HG03571 (cell line): Measurements from ENCODE around the gene NFIL3.
"Not testable (repeated sequence)": the region's sequence is repeated elsewhere in the genome, so short reads cannot be mapped to it uniquely, and the experiment has no call there.

Experiments used
- ATAC-seq: cut with Tn5 transposase; IDR thresholded peaks from one replicate; pipeline ENCODE4 v1.9.1; 2021; ENCODE audit not compliant: unreplicated experiment

NFIL3 gene

DNA sequence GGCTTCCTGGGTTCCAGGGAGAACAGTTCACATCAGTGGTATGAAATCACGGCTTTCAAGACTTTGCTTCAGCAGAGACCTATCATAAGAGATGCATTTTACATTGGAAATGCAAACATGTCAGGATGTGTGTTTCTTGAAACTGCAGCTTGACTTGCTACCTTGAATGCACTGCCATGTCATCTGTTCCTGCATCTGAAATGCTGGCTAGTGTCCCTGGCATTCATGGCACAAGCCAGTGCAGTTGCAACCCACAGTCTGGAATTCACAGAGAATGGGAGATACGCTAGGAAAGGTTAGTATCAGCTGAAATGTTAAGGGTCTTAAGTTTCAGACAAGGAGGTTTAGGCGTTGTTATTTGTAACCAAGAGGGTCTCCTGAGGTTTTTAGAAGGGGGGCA lies 24.7 kb downstream of the NFIL3 start:
- no peak for ATAC-seq

GRCh38 chr9:91395553-91396471 lies 27.8 kb downstream of the NFIL3 start:
- ATAC-seq: no peak

GRCh38 chr9:91395106-91395552 lies 28.5 kb downstream of the NFIL3 start:
- no peak for ATAC-seq

- ATAC-seq: no peak
Measured at GRCh38 chr9:91393826-91394225, 29.8 kb downstream of the NFIL3 start.

DNA sequence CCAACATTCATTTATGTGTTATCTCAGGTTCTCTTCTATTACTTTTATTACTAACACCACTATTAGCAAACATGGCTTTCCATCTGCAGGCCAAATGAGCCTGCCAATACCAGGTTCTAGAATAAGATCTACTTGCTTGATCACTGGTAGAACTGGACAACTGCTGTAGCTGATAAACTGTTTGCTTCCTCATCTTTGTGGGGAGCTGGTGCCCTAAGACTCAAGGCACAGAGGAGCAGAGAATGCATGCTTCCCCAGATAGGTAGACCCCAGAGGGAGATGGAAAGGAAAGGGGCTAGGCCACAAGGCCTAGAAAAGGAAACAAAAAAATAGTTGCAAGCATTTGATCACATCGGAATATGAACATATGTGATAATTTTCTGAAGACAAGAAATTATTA lies 31.2 kb downstream of the NFIL3 start:
- no peak for ATAC-seq

DNA sequence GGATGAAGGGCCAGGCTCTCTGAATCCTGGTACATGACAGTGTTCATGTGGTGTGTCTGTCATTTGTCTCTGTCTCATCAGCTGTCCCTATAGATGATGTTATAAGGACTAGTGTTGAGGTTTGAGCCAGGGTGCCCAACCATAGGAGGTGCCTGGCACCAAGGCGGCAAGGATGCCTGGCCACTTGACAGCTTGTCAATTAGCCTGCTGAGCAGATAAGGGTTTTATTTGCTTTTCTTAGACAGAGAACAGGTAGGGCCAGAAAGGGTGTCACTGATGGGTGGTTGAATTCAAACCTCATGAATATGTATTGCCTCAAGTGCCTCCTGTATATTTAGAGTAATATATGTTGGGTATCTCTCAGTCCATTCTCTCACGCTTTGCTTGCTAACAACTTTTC lies 31.8 kb downstream of the NFIL3 start:
- ATAC-seq: no peak

DNA sequence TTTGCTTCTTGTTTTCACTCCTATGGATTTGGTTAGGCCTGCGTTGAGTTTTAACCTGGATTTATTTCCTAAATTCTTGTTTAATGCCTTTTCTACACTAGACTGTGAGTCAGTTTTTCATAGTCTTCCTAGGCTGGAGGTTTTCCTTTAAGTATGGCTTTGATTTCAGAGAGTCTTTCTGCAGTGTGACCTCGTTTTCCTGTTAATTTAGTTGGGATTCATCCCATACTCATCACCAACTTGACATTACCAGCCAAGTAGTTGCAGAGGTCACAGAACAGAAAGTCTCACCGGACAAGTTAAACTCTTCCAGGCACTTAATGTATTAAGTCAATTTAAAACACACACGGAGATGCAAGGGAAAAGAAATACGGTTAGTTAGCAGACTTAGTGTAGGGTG lies 32.2 kb downstream of the NFIL3 start:
- no peak for ATAC-seq

- ATAC-seq: not testable (repeated sequence)
Measured at GRCh38 chr9:91389686-91390085, 33.9 kb downstream of the NFIL3 start.

GRCh38 chr9:91386765-91387164 lies 36.9 kb downstream of the NFIL3 start:
- ATAC-seq: no peak

DNA sequence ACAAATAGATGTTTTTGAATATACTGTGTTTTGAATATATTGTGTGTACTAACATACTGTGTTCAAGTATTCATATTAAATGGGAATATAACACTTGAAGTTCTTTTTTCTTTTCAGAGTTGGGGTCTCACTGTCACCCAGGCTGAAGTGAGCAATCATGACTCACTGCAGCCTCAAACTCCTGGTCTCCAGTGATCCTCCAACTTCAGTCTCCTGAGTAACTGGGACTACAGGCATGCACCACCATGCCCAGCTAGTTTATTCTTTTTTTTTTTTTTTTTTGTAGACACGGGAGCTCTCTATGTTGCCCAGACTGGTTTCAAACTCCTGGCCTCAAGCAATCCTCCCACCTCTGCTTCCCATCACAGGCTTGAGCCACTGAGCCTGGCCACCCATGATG lies 38.7 kb downstream of the NFIL3 start:
- ATAC-seq: no peak

DNA sequence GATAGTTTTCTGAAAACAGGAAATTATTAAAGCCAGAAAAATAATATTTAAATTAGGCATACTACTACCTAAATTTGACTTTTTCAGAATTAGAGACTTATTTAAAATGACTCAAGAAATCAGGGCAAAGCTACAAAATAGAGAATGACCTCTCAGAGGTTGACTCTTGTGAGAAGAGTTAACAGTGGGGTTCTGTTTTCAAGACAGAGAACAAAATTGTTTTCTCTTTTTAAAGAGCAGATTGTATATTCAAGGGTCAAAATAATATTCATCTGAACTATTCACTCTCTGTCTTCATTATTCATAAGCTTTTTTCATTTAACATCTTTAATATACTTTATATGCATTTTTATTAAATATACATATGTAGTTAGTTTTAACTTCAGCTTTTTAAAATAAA lies 40.1 kb downstream of the NFIL3 start:
- no peak for ATAC-seq

- no peak for ATAC-seq
Measured at GRCh38 chr9:91382298-91382697, 41.3 kb downstream of the NFIL3 start.

DNA sequence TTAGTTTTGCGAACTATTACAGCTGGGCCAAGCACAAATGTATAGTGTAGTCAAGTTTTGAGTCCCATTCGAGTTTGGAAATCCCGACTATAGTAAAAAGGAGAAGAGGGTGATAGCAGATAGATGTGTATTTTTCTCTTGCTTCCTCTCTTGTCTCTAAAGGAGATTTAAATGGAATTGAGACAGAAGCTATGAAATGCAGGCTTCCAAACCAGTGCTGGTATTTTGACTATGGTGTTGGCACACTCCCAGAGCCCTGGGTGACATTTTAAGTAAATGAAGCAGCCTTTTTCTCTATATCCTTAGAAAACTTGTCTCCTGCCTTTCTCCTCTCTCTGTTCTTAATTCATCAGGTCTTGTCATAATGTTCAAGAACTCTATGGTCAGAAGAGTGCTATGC lies 44.2 kb downstream of the NFIL3 start:
- no peak for ATAC-seq

- ATAC-seq: no peak
Measured at GRCh38 chr9:91378695-91379127, 44.9 kb downstream of the NFIL3 start.

DNA sequence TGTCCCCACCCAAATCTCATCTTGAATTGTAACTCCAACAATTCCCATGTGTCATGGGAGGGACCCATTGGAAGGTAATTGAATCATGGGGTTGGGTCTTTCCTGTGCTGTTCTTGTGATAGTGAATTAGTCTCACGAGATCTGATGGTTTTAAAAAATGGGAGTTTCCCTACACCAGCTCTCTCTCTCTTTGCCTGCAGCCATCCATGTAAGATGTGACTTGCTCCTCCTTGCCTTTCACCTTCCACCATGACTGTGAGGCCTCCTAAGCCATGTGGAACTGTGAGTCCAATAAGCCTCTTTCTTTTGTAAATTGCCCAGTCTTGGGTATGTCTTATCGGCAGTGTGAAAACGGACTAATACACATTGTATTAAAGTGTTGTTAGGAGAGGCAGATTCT lies 45.6 kb downstream of the NFIL3 start:
- ATAC-seq: not testable (repeated sequence)

DNA sequence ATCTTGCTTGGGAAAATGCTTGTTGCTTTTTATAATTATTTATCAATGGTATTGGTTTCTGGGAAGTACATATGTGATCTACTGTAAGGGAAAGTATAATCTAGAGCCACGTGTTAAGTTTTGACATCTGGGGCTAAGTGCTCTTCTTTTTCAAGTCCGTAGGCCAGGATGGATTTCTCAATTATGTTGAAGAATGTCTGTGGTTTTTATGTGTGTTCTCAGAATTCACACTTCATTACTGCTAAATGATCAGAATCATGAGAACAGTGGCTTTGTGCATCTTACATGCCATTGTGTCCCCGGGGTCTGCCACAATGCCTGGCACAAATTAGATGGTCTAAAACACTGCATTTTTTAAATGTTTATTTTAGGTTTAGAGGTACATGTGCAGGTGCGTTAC lies 47.4 kb downstream of the NFIL3 start:
- no peak for ATAC-seq

- no peak for ATAC-seq
Measured at GRCh38 chr9:91374939-91375338, 48.7 kb downstream of the NFIL3 start.

DNA sequence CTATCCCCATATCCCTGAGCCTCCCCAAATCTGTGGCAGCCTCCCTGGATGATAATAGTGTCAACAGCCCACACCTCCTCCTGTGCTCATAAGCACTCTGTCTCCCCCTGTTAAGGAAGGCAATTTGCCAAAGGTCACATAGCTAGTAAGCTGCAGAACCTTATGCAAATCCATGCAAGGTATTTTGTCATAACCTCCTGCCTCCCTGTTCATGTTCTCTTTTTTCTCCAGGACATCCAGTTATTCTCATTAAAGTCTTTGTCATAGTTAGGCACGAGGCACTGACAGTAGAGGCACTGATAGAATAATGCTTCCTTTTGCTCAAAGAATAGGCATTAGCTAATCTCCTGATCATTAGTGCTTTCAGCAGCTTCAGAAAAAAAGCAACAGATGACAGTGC lies 51.7 kb downstream of the NFIL3 start:
- no peak for ATAC-seq

- ATAC-seq: not testable (repeated sequence)
Measured at GRCh38 chr9:91370006-91370405, 53.6 kb downstream of the NFIL3 start.

DNA sequence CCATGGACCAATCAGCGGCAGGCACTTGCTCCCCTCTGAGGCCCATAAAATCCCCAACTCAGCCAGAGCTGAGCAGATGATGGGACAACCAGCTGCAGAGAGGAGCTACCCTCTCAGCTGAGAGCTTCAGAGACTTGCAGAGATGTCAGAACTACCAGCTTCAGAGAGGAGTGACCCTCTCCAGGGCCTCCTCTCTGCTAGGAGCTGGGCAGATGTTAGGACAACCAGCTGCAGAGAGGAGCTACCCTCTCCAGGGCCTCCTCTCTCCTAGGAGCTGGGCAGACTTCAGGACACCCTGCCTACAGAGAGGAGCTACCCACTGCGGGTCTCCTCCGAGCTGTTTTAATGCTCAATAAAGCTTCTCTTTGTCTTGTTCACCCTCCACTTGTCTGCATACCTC lies 58.9 kb downstream of the NFIL3 start:
- ATAC-seq: no peak

DNA sequence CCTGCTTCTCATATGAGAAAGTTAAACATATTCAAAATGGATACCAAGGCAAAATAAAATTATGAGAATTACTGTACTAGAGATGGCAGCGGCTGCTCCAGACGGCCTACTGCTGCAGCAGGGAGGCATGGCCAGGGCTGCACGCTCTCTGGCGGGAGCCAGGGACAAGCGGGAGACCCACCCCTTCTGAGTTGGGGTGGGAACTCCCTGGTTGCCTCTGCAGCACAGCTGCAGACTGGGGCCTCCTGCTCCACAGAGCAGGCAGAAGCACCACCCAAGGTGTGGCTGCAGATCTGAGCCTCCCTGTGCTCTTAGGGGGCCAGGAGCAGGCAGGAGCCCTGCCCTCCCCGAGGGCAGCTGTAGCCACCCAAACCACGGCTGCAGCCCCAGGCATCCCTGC lies 59.6 kb downstream of the NFIL3 start:
- no peak for ATAC-seq

DNA sequence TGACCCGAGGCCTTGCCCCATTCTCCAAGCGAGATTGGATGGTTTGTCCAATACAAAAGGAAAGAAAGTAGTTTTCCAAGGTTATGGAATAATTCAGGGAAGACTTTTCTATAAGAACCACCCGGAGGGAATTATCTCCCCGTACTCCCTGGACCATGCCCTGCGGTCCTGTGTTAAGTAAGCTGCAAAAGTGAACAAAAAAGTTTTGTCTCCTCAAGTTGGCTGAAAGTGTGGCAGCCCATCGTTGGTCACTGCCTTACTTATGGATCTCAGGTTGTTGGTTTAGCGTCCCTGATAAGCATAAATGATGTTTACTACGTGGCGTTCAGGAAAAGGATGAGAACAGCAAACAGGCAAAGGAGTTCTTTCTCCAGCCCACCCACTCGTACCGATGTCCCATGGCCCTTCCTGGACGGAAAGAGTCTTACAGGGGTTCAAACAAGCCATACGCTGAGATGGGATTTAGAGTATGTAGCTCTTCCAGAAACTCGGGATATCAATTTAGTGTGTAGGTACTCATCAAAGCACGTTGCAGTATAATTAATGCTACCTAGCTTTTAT lies 61.5 kb downstream of the NFIL3 start:
- peak; percentile 3 for ATAC-seq
